HepG2 (cell line): ENCODE measurements around the gene CES2. TPM values are rescaled to one million over a fixed set of nuclear protein-coding genes. Genes with fewer than 3 reads are reported as not detected.

Source experiments
- ARID2 ChIP-seq: sonication (generic); formaldehyde crosslinking; IDR thresholded peaks from 2 replicates; pipeline ENCODE4 v1.8.1; 2022; ENCODE audit warnings: mild to moderate bottlenecking, missing genetic modification reagents, borderline replicate concordance
- ATRX ChIP-seq: sonication (generic); formaldehyde crosslinking; IDR thresholded peaks from 2 replicates; pipeline ENCODE4 v1.4.0; 2020; ENCODE audit warnings: missing genetic modification reagents, borderline replicate concordance
- BCL6 ChIP-seq: IDR thresholded peaks from 2 replicates; pipeline ENCODE4 v1.6.1; 2016; ENCODE audit warnings: missing genetic modification reagents, missing compliant biosample characterization
- CBFB ChIP-seq: sonication (generic); formaldehyde crosslinking; IDR thresholded peaks from 2 replicates; pipeline ENCODE4 v1.4.0; 2020; ENCODE audit warnings: missing genetic modification reagents
- CENPX ChIP-seq: sonication (generic); formaldehyde crosslinking; IDR thresholded peaks from 2 replicates; pipeline ENCODE4 v1.9.0; 2021; ENCODE audit warnings: mild to moderate bottlenecking, missing genetic modification reagents, moderate library complexity
- EED ChIP-seq: sonication (generic); formaldehyde crosslinking; IDR thresholded peaks from 2 replicates; pipeline ENCODE4 v1.5.0; 2020; ENCODE audit warnings: mild to moderate bottlenecking, missing genetic modification reagents
- FOXJ3 ChIP-seq: sonication (generic); formaldehyde crosslinking; IDR thresholded peaks from 2 replicates; pipeline ENCODE4 v1.4.0; 2020; ENCODE audit warnings: missing genetic modification reagents, mild to moderate bottlenecking, borderline replicate concordance
- KLF15 ChIP-seq: sonication (generic); formaldehyde crosslinking; IDR thresholded peaks from 2 replicates; pipeline ENCODE4 v1.8.1; 2023; ENCODE audit warnings: borderline replicate concordance, mild to moderate bottlenecking, inconsistent platforms, missing genetic modification reagents, mixed read lengths
- MBNL3 ChIP-seq: fragments of 250-450 bp; sonication (Bioruptor Pico); conservative IDR thresholded peaks from 2 replicates; pipeline ENCODE4 v1.8.0; 2022; ENCODE audit warnings: mild to moderate bottlenecking, inconsistent platforms
- NFATC3 ChIP-seq: sonication (generic); formaldehyde crosslinking; IDR thresholded peaks from 2 replicates; pipeline ENCODE4 v1.5.1; 2020; ENCODE audit warnings: mild to moderate bottlenecking, missing genetic modification reagents
- RBM22 ChIP-seq: fragments of 200-400 bp; formaldehyde crosslinking; optimal IDR thresholded peaks from 2 replicates; pipeline ENCODE3; 2017; ENCODE audit warnings: mild to moderate bottlenecking, low read length, moderate library complexity
- SATB2 ChIP-seq: sonication (generic); formaldehyde crosslinking; IDR thresholded peaks from 2 replicates; pipeline ENCODE4 v1.5.0; 2020; ENCODE audit warnings: missing genetic modification reagents
- SMAD1 ChIP-seq: sonication (generic); formaldehyde crosslinking; IDR thresholded peaks from 2 replicates; pipeline ENCODE4 v1.4.0; 2020; ENCODE audit warnings: missing genetic modification reagents, low read depth, mild to moderate bottlenecking, borderline replicate concordance
- SMARCC2 ChIP-seq: fragments of 450-650 bp; IDR thresholded peaks from 2 replicates; pipeline ENCODE4 v1.6.1; 2017; ENCODE audit warnings: antibody characterized with exemption, mild to moderate bottlenecking
- SP2 ChIP-seq: sonication (generic); formaldehyde crosslinking; IDR thresholded peaks from 2 replicates; pipeline ENCODE4 v1.5.1; 2020; ENCODE audit warnings: mild to moderate bottlenecking, missing genetic modification reagents
- SSRP1 ChIP-seq: IDR thresholded peaks from 2 replicates; pipeline ENCODE4 v1.6.1; 2016; ENCODE audit warnings: control low read depth
- STAT6 ChIP-seq: sonication (generic); formaldehyde crosslinking; IDR thresholded peaks from 2 replicates; pipeline ENCODE4 v1.4.0; 2020; ENCODE audit warnings: missing genetic modification reagents, mild to moderate bottlenecking, borderline replicate concordance
- TSC22D2 ChIP-seq: sonication (generic); formaldehyde crosslinking; IDR thresholded peaks from 2 replicates; pipeline ENCODE4 v1.5.1; 2020; ENCODE audit warnings: missing genetic modification reagents, mild to moderate bottlenecking, borderline replicate concordance
- ZBTB14 ChIP-seq: sonication (generic); formaldehyde crosslinking; IDR thresholded peaks from 2 replicates; pipeline ENCODE4 v1.4.0; 2020; ENCODE audit warnings: missing genetic modification reagents
- ZC3H4 ChIP-seq: sonication (generic); formaldehyde crosslinking; IDR thresholded peaks from 2 replicates; pipeline ENCODE4 v1.4.0; 2020; ENCODE audit warnings: missing genetic modification reagents, borderline replicate concordance
- ZMAT3 ChIP-seq: sonication (generic); formaldehyde crosslinking; conservative IDR thresholded peaks from 2 replicates; pipeline ENCODE4 v1.7.0; 2021; ENCODE audit warnings: missing genetic modification reagents
- ZMYM2 ChIP-seq: sonication (generic); formaldehyde crosslinking; IDR thresholded peaks from 2 replicates; pipeline ENCODE4 v1.8.0; 2022; ENCODE audit warnings: mild to moderate bottlenecking, missing genetic modification reagents
- ZNF10 ChIP-seq: sonication (generic); formaldehyde crosslinking; IDR thresholded peaks from 2 replicates; pipeline ENCODE4 v1.4.0; 2020; ENCODE audit warnings: mild to moderate bottlenecking, low read depth, missing genetic modification reagents, borderline replicate concordance
- ZNF350 ChIP-seq: sonication (generic); formaldehyde crosslinking; IDR thresholded peaks from 2 replicates; pipeline ENCODE4 v1.4.0; 2020; ENCODE audit warnings: mild to moderate bottlenecking, low read depth, missing genetic modification reagents, borderline replicate concordance
- ZNF589 ChIP-seq: sonication (generic); formaldehyde crosslinking; conservative IDR thresholded peaks from 2 replicates; pipeline ENCODE4 v1.8.0; 2022; ENCODE audit warnings: mild to moderate bottlenecking, moderate library complexity, missing genetic modification reagents
- ZNF746 ChIP-seq: sonication (generic); formaldehyde crosslinking; IDR thresholded peaks from 2 replicates; pipeline ENCODE4 v1.8.0; 2022; ENCODE audit warnings: mild to moderate bottlenecking, missing genetic modification reagents
- ZNF761 ChIP-seq: sonication (generic); formaldehyde crosslinking; conservative IDR thresholded peaks from 2 replicates; pipeline ENCODE4 v1.4.0; 2020; ENCODE audit warnings: mild to moderate bottlenecking, missing genetic modification reagents
- ZZZ3 ChIP-seq: sonication (generic); formaldehyde crosslinking; IDR thresholded peaks from 2 replicates; pipeline ENCODE4 v1.4.0; 2020; ENCODE audit warnings: missing genetic modification reagents, mild to moderate bottlenecking, borderline replicate concordance
- polyA plus RNA-seq, 8 experiments: library from polyadenylated mRNA; depleted of rRNA in 3 of 8; stranded (reverse) in 7 of 8; unstranded in 1 of 8; fragments of >200 nt; fragmentation: Illumina TruSeq in 4 of 8; extraction: Trizol in 4 of 8; gene quantifications; 2 replicates each; pipeline versions ENCODE4 v1.2.1 to v1.2.3, GENCODE V29; 2011 to 2016; ENCODE audit warnings: low read depth in 4 of 8, missing spikeins in 1 of 8, mixed read lengths in 1 of 8; ENCODE audit not compliant: insufficient read depth in 1 of 8
- total RNA-seq, 5 experiments: library from RNA; depleted of rRNA; stranded (reverse); fragments of >200 nt; fragmentation: Illumina TruSeq; extraction: Trizol; gene quantifications; 2 replicates each; pipeline ENCODE4 v1.2.3, GENCODE V29; 2016; ENCODE audit warnings: low read depth in 1 of 5

CES2 gene
- total and polyA plus RNA-seq, 2 of the 13 experiments (the other 11 are each of a cell fraction or from before 2014, with no cell fraction given), result 50.6 to 63.8 TPM

GRCh38 chr16:66934138-66934838 is 1.0 kb upstream of the CES2 start, which contains the start of gene CIAO2B (continued):
- peak; percentile 85 for TF ChIP-seq TSC22D2 (CRISPR knock-in tag)
- TF ChIP-seq CENPX, result no peak
- TF ChIP-seq EED (CRISPR knock-in tag), result no peak
- TF ChIP-seq SP2 (CRISPR knock-in tag), result peak; percentile 78
- TF ChIP-seq ZMYM2 (CRISPR knock-in tag), result peak; percentile 84
- peak; percentile 66 for TF ChIP-seq FOXJ3 (CRISPR knock-in tag)
- TF ChIP-seq ATRX, result no peak
- no peak for TF ChIP-seq SMARCC2
- peak; percentile 98; the same call in 1 of the 2 replicates for TF ChIP-seq ZZZ3 (CRISPR knock-in tag)
- peak; percentile 95 for TF ChIP-seq CBFB (CRISPR knock-in tag)
- TF ChIP-seq ZC3H4 (CRISPR knock-in tag), result no peak
- TF ChIP-seq RBM22, result no peak
- 0 out of 2 replicates have a peak, but pooled peaks have one; percentile 50 for TF ChIP-seq SSRP1 (CRISPR knock-in tag)
- no peak for TF ChIP-seq ZNF10 (CRISPR knock-in tag)
- peak; percentile 97 for TF ChIP-seq ZMAT3 (CRISPR knock-in tag)
- peak; percentile 93; the same call in 1 of the 2 replicates for TF ChIP-seq ZNF350 (CRISPR knock-in tag)
- peak; percentile 82; the same call in 1 of the 2 replicates for TF ChIP-seq ZNF746 (CRISPR knock-in tag)
- peak; percentile 97 for TF ChIP-seq SATB2 (CRISPR knock-in tag)
- TF ChIP-seq ZNF589 (CRISPR knock-in tag), result peak; percentile 95; the same call in 1 of the 2 replicates
- peak; percentile 97; the same call in 1 of the 2 replicates for TF ChIP-seq SMAD1 (CRISPR knock-in tag)
- TF ChIP-seq STAT6 (CRISPR knock-in tag), result 0 out of 2 replicates have a peak, but pooled peaks have one; percentile 27
- no peak for TF ChIP-seq ARID2
- TF ChIP-seq NFATC3, result no peak
- TF ChIP-seq ZBTB14 (CRISPR knock-in tag), result peak; percentile 70
- TF ChIP-seq KLF15 (CRISPR knock-in tag), result peak; percentile 88; the same call in 1 of the 2 replicates
- peak; percentile 71; the same call in 1 of the 2 replicates for TF ChIP-seq ZNF761
- peak; percentile 66 for TF ChIP-seq BCL6
- no peak for TF ChIP-seq MBNL3 (CRISPR knock-in tag)
